KMS-11 (cell line): ENCODE results near the gene PLXNA4.

Experiments
- H2AFZ ChIP-seq: fragments of 200-600 bp; sonication (generic); 2 replicates; pipeline ENCODE4 v1.6.1; 2016; ENCODE audit warnings: antibody characterized with exemption, mixed run types, low read depth
- H3K27ac ChIP-seq: fragments of 200-600 bp; sonication (generic); 2 replicates; pipeline ENCODE4 v1.6.1; 2016; ENCODE audit warnings: mild to moderate bottlenecking, mixed run types
- H3K27me3 ChIP-seq: fragments of 200-600 bp; sonication (generic); 2 replicates; pipeline ENCODE4 v1.6.1; 2017; ENCODE audit warnings: mild to moderate bottlenecking, low read depth, mixed run types, moderate library complexity; ENCODE audit not compliant: insufficient read depth
- H3K36me3 ChIP-seq: fragments of 200-600 bp; sonication (generic); 2 replicates; pipeline ENCODE4 v1.6.1; 2017; ENCODE audit warnings: mild to moderate bottlenecking, mixed run types; ENCODE audit not compliant: insufficient read depth
- H3K4me1 ChIP-seq: fragments of 200-600 bp; sonication (generic); 2 replicates; pipeline ENCODE4 v1.6.1; 2016; ENCODE audit warnings: mild to moderate bottlenecking, low read depth, mixed run types; ENCODE audit not compliant: poor library complexity, severe bottlenecking
- H3K4me2 ChIP-seq: fragments of 200-600 bp; sonication (generic); 2 replicates; pipeline ENCODE4 v1.7.0; 2016; ENCODE audit warnings: mild to moderate bottlenecking, mixed run types
- H3K4me3 ChIP-seq: fragments of 200-600 bp; sonication (generic); IDR thresholded peaks from 2 replicates; pipeline ENCODE4 v1.6.1; 2017; ENCODE audit warnings: low read depth, low read length, mixed read lengths; ENCODE audit not compliant: insufficient read depth
- H3K79me2 ChIP-seq: fragments of 200-600 bp; sonication (generic); 2 replicates; pipeline ENCODE4 v1.6.1; 2016; ENCODE audit warnings: low read depth, mixed run types; ENCODE audit not compliant: insufficient read depth
- H3K9ac ChIP-seq: fragments of 200-600 bp; sonication (generic); 2 replicates; pipeline ENCODE4 v1.6.1; 2016; ENCODE audit warnings: mild to moderate bottlenecking, mixed run types
- H4K20me1 ChIP-seq: fragments of 200-600 bp; sonication (generic); 2 replicates; pipeline ENCODE4 v1.6.1; 2016; ENCODE audit warnings: mild to moderate bottlenecking, mixed run types; ENCODE audit not compliant: insufficient read depth
- CTCF ChIP-seq: fragments of 200-600 bp; sonication (generic); conservative IDR thresholded peaks from 2 replicates; pipeline ENCODE4 v1.6.1; 2017; ENCODE audit warnings: low read depth, mild to moderate bottlenecking, antibody characterized with exemption, low read length, moderate library complexity, mixed read lengths

PLXNA4 gene

GRCh38 chr7:132381742-132382472 is 194.4 kb downstream of the PLXNA4 start:
- Histone ChIP-seq H3K4me2 (no peak overlapping the region), H3K27me3 (no peaks in the 10 kb centered on the region), H3K4me1 (no peaks in the 10 kb centered on the region), H3K4me3 (no peak overlapping the region), H3K27ac (no peak overlapping the region), H3K36me3 (no peaks in the 10 kb centered on the region), H3K9ac (no peak overlapping the region), H3K79me2 (no peaks in the 10 kb centered on the region), H2AFZ (no peak overlapping the region), H4K20me1 (no peaks in the 10 kb centered on the region)
- TF ChIP-seq CTCF = no peak

- Histone ChIP-seq H3K4me2 (no peak overlapping the region), H3K79me2 (no peaks in the 10 kb centered on the region), H3K36me3 (no peaks in the 10 kb centered on the region), H3K27me3 (no peaks in the 10 kb centered on the region), H3K4me1 (no peaks in the 10 kb centered on the region), H4K20me1 (no peaks in the 10 kb centered on the region), H2AFZ (no peak overlapping the region), H3K27ac (no peak overlapping the region), H3K9ac (no peak overlapping the region), H3K4me3 (no peak overlapping the region)
- TF ChIP-seq CTCF = no peak
Measured at GRCh38 chr7:132380059-132380458, 196.2 kb downstream of the PLXNA4 start.

- H3K9ac ChIP-seq = no peak overlapping the region
- no peak overlapping the region for H3K4me3 ChIP-seq
- no peak for TF ChIP-seq CTCF
- H3K4me1 ChIP-seq = no peaks in the 10 kb centered on the region
- no peaks in the 10 kb centered on the region for H3K79me2 ChIP-seq
- H4K20me1 ChIP-seq = no peaks in the 10 kb centered on the region
- no peak overlapping the region for H3K4me2 ChIP-seq
- H3K27ac ChIP-seq = no peak overlapping the region
- no peak overlapping the region for H2AFZ ChIP-seq
- H3K27me3 ChIP-seq = no peaks in the 10 kb centered on the region
- no peaks in the 10 kb centered on the region for H3K36me3 ChIP-seq
Measured at GRCh38 chr7:132379292-132379691, 197.0 kb downstream of the PLXNA4 start.

- no peak overlapping the region for H3K9ac ChIP-seq
- H3K27me3 ChIP-seq = no peaks in the 10 kb centered on the region
- no peak overlapping the region for H3K4me3 ChIP-seq
- no peaks in the 10 kb centered on the region for H3K36me3 ChIP-seq
- no peaks in the 10 kb centered on the region for H3K79me2 ChIP-seq
- H3K4me2 ChIP-seq = no peak overlapping the region
- no peak overlapping the region for H2AFZ ChIP-seq
- TF ChIP-seq CTCF = no peak
- no peak overlapping the region for H3K27ac ChIP-seq
- H4K20me1 ChIP-seq = no peaks in the 10 kb centered on the region
- H3K4me1 ChIP-seq = no peaks in the 10 kb centered on the region
Measured at GRCh38 chr7:132377703-132378584, 198.3 kb downstream of the PLXNA4 start.
